HG02852 (cell line): ENCODE measurements around the gene PAXX.

ENCODE experiments used
- ATAC-seq: cut with Tn5 transposase; IDR thresholded peaks from one replicate; pipeline ENCODE4 v1.9.1; 2021; ENCODE audit warnings: mild to moderate bottlenecking, moderate library complexity; ENCODE audit not compliant: unreplicated experiment

PAXX gene, protein sequence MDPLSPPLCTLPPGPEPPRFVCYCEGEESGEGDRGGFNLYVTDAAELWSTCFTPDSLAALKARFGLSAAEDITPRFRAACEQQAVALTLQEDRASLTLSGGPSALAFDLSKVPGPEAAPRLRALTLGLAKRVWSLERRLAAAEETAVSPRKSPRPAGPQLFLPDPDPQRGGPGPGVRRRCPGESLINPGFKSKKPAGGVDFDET

DNA sequence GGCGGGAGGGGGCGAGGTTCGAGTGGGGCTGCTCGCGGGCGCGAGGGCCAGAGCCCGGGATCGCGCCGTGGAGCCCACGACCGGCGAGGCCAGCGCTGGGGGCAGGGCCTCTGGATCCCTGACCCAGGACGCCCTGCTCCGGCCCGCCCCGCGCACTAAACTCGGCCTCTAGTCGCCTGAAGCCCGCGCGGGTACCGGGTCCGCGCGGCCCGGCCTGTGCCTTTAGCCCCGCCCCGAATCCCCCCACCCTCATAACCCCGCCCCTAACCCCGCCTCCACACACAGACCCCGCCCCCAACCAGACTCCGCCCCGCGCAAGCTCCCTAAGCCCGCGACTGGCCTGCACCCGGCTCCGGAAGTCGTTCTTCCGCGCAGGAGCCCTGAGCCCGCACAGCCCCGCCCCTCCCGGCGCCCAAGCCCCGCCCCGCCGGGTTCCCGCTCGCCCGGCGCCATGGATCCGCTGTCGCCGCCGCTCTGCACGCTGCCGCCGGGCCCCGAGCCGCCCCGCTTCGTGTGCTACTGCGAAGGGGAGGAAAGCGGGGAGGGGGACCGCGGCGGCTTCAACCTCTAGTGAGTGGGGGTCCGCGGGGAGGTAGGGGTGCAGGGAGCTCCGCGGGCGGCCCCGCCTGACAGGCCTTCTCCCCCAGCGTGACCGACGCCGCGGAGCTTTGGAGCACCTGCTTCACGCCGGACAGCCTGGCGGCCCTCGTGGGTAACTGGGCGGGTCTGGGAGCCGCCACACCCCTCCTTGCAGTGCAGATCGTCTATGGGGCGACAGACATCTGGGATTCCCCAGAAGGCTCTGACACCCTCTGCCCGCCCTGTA is at the start of gene PAXX:
Gene PAXX (plus strand): TSS at position 430 of the 826 bp plus-strand sequence. CDS start 22 bp downstream, at position 452.
- peak; percentile 71 for ATAC-seq

DNA sequence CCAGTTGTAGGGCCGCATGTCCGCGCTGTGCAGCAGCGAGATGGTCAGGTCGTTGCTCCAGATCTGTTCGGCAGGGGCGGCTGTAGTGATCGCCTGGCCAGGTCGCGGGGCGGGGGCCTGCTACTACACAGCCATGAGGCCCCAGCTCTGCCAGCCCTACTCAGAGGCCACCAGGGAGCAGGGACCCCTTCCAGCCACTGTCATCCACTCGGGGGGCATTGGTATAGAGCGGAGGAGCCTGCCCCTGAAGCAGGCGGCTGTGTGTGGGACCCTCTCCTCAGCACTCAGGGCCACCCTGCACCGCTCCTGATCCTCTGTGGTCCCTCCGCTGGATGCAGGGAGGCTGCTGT is 49.4 kb upstream of the PAXX start:
- no peak for ATAC-seq

DNA sequence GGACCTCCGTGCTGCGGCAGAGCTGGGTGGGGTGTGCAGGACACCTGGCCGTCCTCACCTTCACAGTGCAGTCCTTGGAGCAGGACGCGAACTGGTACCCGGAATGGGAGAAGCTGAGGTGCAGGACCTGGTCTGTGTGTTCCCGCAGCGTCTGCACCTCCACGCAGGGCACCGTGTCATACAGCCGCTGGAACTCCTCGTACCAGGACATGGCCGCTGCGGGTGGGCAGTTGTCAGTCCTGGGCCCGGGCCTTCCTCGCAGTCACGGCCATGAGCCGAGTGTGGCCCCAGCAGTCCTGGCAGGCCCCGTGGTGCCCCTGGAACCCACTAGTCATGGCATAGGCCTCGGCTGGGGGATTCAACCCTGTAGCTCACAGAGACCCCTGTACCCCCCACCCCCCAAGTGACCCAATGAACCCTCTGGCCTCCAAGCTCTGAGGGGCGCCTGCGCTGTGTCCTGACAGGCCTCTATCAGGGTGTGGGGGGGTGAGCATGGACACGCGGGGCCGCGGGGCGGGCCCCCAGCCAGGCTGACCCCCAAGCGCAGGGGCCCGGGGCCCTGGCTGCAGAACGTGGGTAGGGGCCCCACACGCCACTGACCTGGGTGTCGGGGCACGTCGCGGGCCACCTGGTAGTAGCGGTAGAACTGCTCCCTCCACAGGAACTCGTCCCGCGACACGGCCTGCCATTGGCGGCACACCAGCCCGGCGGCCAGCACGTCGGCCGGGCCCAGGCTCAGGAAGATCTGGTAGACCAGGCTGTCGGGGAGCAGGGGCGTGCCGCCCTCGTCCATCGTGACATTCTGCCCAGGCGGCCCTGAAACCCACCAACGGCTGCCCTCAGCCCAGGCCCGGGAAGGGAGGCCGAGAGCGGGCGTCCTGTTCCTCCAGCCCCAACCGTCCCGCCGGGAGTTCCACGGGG is 48.7 kb upstream of the PAXX start:
- ATAC-seq = peak; percentile 6

DNA sequence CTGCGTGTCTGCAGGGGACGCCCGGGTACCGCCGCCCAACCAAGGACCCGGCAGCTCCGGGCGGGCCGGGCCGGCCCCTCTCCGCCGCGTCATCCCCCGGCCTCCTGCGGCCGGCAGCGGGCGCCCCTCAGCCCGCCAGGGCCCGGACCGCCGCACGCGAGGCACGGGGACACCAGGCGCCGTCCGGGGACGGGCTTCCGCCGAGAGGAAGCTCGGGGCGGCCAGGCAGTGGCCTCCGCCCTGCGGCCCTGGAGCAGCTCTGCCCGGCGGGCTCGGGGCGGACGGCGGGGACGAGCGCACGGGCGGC is 48.1 kb upstream of the PAXX start:
- ATAC-seq = peak; percentile 38

DNA sequence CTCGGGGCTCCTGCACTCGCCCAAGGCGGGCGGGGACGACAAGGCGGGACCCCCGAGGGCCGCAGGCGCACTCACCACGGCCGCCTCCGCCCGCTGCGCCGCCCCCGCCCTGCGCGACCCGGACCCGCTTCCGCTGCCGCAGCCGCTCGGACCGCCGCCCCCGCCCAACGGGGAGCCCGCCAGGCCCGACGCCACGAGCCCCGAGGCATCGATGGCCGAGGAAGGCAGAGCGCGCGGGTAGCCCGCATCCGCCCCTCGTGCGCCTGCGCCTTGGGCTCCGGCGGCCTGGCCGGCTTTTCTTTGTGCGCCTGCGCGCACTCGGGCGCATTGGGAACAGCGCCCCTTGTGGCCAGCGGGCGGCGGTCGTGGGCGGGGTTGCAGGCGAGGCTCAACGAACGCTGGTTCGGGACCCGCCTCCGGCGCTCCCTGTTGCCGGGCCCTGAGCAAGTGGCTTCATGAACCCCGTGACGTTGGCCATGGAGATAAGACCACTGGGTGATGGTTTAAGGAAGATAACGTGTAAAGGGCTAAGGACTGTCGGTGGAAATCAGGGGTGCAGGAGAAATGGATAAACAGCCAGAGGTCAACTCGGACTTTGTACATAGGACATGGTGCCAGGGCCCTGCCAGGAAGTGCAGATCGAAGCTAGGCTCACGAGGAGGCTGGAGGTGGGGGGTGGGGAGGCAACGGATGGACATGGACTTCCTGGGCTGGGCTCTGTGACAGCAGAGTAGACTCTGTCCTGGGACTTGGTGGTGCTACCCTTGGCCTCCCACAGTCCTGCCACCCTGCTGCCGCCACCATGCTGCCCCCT is 47.5 kb upstream of the PAXX start, which contains the start of the genes C8G and FBXW5:
Gene C8G (plus strand): TSS at position 725 of the 814 bp plus-strand sequence. CDS start 78 bp downstream, at position 803.
Gene FBXW5 (minus strand): TSS at position 220 of the 814 bp plus-strand sequence. CDS start 655 bp downstream, outside the sequence.
- peak; percentile 74 for ATAC-seq

DNA sequence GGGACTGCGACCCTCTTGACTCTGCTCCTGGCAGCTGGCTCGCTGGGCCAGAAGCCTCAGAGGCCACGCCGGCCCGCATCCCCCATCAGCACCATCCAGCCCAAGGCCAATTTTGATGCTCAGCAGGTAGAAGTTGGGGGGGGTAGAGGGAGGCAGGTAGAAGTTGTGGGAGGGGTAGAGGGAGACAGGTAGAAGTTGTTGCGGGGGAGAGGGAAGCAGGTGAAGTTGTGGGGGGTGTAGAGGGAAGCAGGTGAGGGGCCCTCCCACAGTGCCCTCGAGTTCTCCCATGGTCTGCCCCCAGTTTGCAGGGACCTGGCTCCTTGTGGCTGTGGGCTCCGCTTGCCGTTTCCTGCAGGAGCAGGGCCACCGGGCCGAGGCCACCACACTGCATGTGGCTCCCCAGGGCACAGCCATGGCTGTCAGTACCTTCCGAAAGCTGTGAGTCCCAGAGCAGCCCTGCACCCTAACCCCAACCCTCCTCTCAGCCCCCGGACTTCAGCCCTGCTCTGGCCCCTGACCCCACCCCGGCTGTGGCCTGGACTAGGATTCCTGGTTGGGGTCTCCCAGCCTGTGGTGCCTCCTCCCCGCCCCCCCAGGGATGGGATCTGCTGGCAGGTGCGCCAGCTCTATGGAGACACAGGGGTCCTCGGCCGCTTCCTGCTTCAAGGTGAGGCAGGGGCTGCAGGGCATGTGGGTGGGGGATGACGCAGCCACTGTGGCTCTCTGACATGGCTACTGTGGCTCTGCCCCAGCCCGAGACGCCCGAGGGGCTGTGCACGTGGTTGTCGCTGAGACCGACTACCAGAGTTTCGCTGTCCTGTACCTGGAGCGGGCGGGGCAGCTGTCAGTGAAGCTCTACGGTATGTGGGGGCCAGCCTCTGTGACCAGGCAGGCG is 46.6 kb upstream of the PAXX start:
- ATAC-seq = no peak

DNA sequence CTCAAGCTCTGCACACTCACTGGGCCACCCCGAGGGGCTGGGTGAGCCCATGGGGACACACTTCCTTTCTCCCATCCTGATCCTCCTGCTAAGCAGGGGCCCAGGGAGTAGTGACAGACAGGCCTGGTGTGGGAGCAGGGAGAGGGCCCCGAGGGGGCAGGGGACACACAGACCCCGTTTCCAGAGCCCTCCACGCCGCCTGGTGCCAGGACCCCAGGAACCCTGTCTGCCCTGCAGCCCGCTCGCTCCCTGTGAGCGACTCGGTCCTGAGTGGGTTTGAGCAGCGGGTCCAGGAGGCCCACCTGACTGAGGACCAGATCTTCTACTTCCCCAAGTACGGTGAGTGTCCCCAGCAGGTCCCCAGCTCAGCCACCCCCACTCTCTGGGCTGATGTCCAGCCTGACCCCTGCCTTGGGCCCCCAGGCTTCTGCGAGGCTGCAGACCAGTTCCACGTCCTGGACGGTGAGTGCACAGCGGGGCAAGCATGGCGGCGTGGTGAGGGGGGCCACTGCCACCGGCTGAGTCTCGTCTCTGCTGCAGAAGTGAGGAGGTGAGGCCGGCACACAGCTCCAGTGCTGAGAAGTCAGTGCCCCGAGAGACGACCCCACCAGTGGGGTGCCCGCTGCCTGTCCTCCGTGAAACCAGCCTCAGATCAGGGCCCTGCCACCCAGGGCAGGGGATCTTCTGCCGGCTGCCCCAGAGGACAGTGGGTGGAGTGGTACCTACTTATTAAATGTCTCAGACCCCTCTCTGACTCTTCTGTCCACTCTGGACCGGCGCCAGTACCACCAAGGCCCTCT is 45.8 kb upstream of the PAXX start:
- no peak for ATAC-seq

DNA sequence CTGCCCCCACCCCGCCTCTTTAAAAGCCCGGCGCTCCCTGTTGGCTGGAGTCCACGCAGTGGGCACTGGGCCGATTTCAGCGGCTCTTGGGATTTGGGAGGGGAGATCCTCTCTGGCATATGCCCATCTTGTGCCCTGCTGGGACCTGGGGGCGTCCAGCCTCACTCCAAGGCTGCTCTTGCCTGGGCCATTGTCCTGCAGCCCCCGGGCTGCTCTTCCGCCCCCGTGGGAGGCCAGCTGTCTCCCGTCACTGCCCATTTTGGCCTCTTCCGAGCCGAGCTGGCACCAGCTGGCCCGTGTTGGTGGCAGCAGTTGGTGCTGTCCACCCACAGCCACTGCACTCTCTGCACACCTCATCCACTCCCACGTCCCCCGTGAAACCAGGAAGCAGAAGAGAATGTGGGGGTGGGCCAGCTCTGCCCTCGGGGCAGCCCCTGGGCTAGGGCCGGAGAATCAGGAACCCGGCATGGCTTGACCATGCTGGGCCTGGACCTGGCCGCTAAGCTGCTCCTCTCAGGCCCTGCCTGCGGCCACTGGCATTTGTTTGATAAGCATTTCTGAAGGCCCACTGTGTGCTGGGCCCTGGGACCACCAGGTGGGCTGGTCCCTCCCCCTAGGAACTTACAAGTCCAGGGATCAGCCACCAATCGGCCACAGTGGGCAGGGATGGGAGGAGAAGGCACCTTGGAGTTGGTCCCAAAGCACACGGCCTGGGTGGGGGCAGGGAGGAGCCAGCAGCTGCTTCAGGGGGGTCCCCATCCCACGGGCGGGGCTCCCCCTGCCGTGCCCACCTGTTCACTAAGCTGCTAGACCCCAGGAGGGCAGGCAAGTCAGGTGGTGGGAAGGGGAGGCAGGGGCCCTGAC is 45.0 kb upstream of the PAXX start:
- ATAC-seq = no peak

DNA sequence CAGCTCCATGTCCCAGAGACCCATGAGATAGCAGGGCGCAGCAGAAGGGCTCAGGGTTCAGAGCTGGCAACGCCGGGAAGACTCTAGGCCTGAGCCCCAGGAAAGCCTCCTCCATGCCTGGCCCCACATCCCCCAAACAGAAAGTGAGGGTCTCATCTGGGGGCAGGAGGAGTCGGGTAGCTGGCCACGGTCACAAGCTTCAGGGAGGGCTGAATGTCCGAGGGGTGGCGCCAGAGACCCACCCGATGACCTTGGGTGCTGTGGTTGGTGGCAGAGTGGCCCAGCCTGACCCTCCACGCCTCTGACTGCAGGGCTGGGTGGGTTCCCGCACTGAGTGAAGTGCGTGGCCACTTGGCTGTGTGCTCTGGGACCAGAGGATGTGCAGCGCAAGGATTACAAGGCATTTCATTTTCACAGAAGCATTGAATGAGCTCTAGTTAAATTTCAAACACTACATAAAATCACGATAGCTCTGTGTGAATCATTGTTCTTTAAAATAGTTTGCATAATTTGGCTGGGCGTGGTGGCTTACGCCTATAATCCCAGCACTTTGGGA is 44.2 kb upstream of the PAXX start:
- ATAC-seq = no peak

DNA sequence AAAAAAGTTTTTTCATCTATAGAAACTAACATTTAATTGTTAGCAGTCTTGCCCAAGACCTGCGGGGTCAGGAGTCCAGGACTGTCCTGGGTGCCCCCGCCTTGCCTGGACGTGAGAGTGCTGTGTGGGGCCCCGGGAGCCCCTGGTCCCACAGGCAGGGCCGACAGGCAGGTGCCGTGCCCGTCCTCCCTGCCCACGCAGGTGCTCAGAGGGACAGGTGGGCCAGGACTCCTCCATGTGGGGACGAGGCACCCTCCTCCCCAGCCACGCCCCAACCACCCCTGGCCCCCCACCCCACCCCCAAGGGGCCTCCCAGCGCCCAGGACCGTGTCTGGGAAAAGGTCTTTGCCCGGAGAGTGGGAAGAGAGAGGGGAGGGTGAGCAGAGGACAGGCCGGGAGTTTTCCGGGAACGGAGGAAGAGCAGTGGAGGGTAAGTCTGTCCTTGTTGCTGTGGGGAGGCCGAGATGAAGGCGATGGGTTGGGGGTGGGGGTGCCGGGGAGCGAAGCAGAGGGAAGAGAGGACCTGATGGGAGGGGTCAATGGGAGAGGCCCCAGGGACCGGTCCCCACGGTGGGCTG is 42.9 kb upstream of the PAXX start:
- ATAC-seq = no peak

DNA sequence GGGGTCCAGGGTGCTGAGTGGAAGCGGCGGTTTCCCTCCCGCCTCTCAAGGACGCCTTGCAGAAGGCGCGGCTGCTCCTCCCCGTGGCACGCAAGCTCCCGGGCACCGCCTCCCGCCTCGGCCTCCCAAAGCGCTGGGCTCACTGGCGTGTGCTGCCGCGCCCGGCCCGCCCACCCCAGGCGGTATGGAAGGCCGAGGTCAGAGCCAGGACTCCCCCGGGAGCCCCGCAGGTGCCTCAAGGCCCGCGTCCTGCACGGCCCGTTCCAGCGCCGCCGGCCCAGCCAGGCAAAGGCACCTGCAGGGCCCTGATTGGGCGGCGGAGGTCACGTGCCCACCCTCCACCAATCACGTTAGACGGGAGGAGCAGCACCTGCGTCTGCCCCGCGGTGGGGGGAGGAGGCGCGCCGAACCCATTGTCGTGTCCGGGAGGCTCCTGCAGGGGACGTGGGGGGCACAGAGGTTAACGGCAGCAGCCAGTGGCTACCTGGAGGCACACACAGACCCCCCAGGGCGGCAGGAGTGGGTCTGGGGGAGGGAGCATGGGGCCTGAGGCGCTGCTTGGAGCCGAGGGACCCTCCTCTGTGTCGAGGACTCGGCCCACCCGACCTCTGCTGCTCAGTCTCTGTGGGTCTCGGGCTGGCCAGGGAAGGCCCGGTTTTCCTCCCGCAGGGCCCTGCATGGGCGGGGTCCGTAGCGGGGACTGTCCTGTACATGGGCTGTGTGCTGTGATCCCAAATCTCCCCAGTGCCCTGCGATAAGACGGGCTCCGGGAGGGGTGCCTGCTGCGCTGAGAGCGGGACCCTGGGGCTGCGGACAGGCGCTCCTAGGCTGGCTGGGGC is 42.2 kb upstream of the PAXX start:
- ATAC-seq = peak; percentile 85

DNA sequence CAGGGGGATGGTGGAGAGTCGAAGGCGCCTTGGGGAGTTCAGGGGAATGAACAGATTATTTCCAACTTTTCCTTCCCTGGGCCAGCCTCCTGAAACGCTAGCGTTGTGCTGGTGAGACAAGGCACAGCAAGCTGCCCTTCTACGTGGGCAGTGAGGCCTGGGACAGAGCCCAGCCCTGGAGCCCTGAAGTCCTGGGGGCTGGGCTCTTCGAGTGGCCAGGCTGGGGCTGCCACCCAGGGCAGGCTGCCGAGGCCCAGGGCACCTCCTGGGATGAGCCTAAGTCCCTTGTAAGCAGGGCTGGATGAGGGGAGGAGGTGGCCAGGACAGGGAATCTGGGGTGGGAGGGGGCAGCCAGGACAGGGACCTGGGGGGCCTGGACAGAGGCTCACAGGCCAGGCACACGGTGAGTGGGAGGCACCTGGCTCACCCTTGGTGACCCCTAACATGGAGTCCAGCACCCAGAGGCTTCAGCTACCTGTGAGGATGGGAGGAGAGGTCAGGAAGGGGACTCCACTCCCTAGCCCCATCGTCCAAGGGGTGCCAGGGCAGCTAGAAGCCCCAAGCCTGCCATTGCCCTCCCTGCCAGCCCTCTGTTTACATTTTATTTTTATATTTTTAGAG is 41.5 kb upstream of the PAXX start:
- ATAC-seq = no peak

DNA sequence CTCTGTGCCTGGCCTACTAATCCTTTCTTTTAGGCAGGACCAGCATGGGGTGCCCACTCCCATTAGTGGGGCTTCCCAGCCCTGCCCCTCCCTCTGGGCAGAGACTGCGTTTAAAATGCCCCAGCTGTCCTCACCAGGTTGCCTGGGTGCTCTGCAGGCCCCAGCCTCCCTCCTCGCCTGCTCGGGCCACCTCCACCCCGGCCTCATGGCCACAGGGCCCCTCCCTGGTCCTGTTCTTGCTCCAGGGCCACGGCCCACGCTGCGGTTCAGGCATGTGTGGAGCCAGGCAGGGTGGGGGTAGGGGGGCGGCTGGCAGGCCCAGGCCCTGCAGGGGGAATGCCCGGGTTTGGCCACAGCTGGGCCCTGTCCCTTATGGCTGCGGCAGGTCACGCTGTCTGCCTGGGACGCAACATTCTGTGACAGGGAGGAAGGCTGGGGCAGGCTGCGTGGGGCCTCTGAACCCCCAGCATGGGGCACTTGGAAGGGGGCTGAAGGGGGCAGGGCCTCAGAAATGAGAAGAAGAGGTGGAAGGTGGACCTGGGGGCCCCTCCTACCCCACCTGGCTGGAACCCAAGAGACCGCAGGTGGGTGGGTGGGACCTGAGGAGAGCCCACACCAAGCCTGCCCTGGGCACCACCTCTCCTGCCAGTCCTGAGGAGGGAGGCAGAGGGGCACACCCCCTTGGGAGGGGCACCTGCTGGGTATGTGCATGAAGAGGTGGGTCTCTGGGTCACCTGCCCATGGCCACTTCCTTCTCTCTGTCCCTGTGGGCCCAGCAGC is 40.5 kb upstream of the PAXX start, which contains the start of gene LCN12:
Gene LCN12 (plus strand): TSS at position 733 of the 780 bp plus-strand sequence. CDS start 55 bp downstream, outside the sequence.
- ATAC-seq = no peak

DNA sequence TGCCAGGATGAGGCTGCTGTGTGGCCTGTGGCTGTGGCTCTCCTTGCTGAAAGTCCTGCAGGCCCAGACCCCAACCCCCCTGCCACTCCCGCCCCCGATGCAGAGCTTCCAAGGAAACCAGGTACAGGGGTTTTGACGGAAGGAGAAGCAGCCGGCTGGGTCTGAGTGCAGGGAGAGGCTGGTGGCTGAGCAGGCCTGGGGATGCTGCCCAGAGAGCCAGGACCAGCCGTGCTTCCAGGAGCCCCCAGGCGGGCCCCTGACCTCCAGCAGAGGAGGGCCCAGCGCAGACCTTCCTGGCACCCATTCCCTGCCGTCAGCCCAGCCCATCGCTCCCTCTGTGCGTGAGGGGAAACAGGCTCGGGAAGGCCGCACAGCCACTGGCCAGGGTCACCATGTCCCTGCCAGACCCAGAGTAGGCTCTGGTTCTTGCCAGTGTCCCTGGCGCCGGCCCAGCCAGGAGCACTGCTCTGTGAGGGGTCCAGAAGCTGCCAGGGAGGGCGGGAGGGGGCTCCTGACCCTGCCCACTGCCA is 39.8 kb upstream of the PAXX start:
- no peak for ATAC-seq
